ENCODE results near the gene ZNF391. TPM values are rescaled to one million over a fixed set of nuclear protein-coding genes. Genes with fewer than 3 reads are reported as not detected.

ZNF391 gene
- total RNA-seq, 1 experiment from 2014 or later, result 1.1 TPM

DNA sequence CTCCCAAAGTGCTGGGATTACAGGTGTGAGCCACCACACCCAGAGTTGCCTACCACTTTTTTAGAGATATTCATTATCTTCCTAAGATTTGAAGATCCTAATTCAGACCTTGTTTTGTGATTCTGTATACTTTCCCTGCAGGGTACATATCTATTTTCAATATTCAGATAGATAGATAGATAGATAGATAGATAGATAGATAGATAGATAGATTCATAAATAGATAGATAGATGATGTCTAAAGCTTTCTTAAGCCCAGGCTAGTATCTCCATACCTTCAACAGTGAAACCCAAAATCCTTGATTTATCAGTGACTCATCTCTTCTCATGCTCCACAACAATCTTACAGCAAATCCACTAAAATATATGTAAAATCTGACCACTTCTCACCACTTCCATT is 30.8 kb downstream of the ZNF391 start:
- Histone ChIP-seq H3K4me2 (ENCODE audit: low read length) (no peak overlapping the region), H3K9me3 (ENCODE audit: control insufficient read depth in 1 of 2, insufficient read depth in 1 of 2, low read depth in 1 of 2, low read length in 2 of 2) (peaks cover 0 to 9% of the 10 kb centered on the region in 2 experiments; a peak in 1 of 4 replicates), H2AFZ (ENCODE audit: low read depth, low read length, poor library complexity, severe bottlenecking) (no peak overlapping the region), H3K27me3 (ENCODE audit: insufficient read depth, low read length) (no peaks in the 10 kb centered on the region), H3K4me3 (replicated peaks in 1 of 2; ENCODE audit: low read depth in 1 of 2, low read length in 2 of 2) (no peak overlapping the region), H3K36me3 (ENCODE audit: control insufficient read depth in 1 of 2, insufficient read depth in 2 of 2, low read length in 2 of 2) (no peaks in the 10 kb centered on the region), H3K9me2 (ENCODE audit: insufficient read depth) (no peaks in the 10 kb centered on the region), H3K27ac (ENCODE audit: low read depth, low read length) (no peak overlapping the region), H3K4me1 (ENCODE audit: control insufficient read depth in 1 of 2, insufficient read depth in 2 of 2, low read length in 2 of 2) (no peaks in the 10 kb centered on the region), H3K9ac (ENCODE audit: low read length) (no peak overlapping the region), H3K79me2 (ENCODE audit: insufficient read depth, low read length) (no peaks in the 10 kb centered on the region), H4K20me1 (ENCODE audit: insufficient read depth) (no peaks in the 10 kb centered on the region)
- CTCF ChIA-PET, result no interaction called here
- POLR2A ChIA-PET, result no interaction called here
- BruUV-seq (replicated peaks), result no TSS peak
- TF ChIP-seq RAD21 (IDR thresholded peaks at IDR 0.05; ENCODE audit: low read depth) (no peak), ATF3 (IDR thresholded peaks at IDR 0.05) (no peak), POLR2AphosphoS5 (IDR thresholded peaks at IDR 0.05; ENCODE audit: low read depth, low read length) (no peak), ELF1 (IDR thresholded peaks at IDR 0.05; ENCODE audit: borderline replicate concordance, low read depth) (no peak), MAX (IDR thresholded peaks at IDR 0.05) (no peak), TCF7L2 (IDR thresholded peaks at IDR 0.05; ENCODE audit: borderline replicate concordance, extremely low read depth, insufficient read depth, insufficient read length) (no peak), EGR1 (IDR thresholded peaks at IDR 0.05; ENCODE audit: low read depth) (no peak), CBX3 (IDR thresholded peaks at IDR 0.05; ENCODE audit: low read depth) (no peak)
- TF ChIP-seq, protein P1, sequence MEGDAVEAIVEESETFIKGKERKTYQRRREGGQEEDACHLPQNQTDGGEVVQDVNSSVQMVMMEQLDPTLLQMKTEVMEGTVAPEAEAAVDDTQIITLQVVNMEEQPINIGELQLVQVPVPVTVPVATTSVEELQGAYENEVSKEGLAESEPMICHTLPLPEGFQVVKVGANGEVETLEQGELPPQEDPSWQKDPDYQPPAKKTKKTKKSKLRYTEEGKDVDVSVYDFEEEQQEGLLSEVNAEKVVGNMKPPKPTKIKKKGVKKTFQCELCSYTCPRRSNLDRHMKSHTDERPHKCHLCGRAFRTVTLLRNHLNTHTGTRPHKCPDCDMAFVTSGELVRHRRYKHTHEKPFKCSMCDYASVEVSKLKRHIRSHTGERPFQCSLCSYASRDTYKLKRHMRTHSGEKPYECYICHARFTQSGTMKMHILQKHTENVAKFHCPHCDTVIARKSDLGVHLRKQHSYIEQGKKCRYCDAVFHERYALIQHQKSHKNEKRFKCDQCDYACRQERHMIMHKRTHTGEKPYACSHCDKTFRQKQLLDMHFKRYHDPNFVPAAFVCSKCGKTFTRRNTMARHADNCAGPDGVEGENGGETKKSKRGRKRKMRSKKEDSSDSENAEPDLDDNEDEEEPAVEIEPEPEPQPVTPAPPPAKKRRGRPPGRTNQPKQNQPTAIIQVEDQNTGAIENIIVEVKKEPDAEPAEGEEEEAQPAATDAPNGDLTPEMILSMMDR (IDR thresholded peaks at IDR 0.05 in 2 of 3, conservative IDR thresholded peaks at IDR 0.05 in 1 of 3; ENCODE audit: borderline replicate concordance in 1 of 3, insufficient read depth in 1 of 3, low read depth in 2 of 3, low read length in 2 of 3), result no peak
- TF ChIP-seq, protein P2, sequence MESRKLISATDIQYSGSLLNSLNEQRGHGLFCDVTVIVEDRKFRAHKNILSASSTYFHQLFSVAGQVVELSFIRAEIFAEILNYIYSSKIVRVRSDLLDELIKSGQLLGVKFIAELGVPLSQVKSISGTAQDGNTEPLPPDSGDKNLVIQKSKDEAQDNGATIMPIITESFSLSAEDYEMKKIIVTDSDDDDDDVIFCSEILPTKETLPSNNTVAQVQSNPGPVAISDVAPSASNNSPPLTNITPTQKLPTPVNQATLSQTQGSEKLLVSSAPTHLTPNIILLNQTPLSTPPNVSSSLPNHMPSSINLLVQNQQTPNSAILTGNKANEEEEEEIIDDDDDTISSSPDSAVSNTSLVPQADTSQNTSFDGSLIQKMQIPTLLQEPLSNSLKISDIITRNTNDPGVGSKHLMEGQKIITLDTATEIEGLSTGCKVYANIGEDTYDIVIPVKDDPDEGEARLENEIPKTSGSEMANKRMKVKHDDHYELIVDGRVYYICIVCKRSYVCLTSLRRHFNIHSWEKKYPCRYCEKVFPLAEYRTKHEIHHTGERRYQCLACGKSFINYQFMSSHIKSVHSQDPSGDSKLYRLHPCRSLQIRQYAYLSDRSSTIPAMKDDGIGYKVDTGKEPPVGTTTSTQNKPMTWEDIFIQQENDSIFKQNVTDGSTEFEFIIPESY (IDR thresholded peaks at IDR 0.05; ENCODE audit: extremely low read depth, insufficient replicate concordance, low read length), result no peak
- DNase-seq (ENCODE audit: low read depth, low spot score) (no peak), ATAC-seq (no peak)
- RAD21 ChIA-PET (ENCODE audit: low non-redundant PET in 1 of 2, low total read pairs in 2 of 2, uncharacterized antibody in 2 of 2, unreplicated experiment in 2 of 2), result no interaction called here
- intact Hi-C loops (cut with micrococcal nuclease), result no loop called here
